Measurements from ENCODE around the gene DLG1. TPM values are rescaled to one million over a fixed set of nuclear protein-coding genes. Genes with fewer than 3 reads are reported as not detected.

Gene DLG1
- total and polyA plus RNA-seq, 9 of the 15 experiments (the other 6 are each of a cell fraction or from before 2014, with no cell fraction given), result 9.4 to 63.5 (median 43.6) TPM

GRCh38 chr3:197292083-197292646, 6.2 kb downstream of the DLG1 start:
- ATAC-seq (no peak), FAIRE-seq (no peak), DNase-seq (ENCODE audit: extremely low read depth in 1 of 4, low spot score in 3 of 4) (no peak)
- BruUV-seq (replicated peaks), result no TSS peak
- ChIA-PET CTCF (ENCODE audit: low intra/inter-chr PET ratio) (no interaction called here), POLR2A (no interaction called here)
- no peak overlapping the region for H3K4me2 ChIP-seq (ENCODE audit: insufficient read depth, low read length)
- H3K4me1 ChIP-seq (replicated peaks in 1 of 2; ENCODE audit: control insufficient read depth in 2 of 2, insufficient read depth in 2 of 2, low read length in 2 of 2), result 0 out of 5 replicates have a peak, but pooled peaks cover 0 to 5% of the 10 kb centered on the region in 2 experiments
- no peaks in the 10 kb centered on the region for H4K20me1 ChIP-seq (replicated peaks; ENCODE audit: control insufficient read depth, insufficient read depth, low read length)
- H2AFZ ChIP-seq (ENCODE audit: low read depth, low read length), result no peak overlapping the region
- H3K79me2 ChIP-seq (ENCODE audit: control insufficient read depth, insufficient read depth, low read length), result peaks cover 62% of the 10 kb centered on the region
- no peaks in the 10 kb centered on the region for H3K9me3 ChIP-seq (replicated peaks; ENCODE audit: control insufficient read depth, insufficient read depth, low read depth, low read length)
- WGBS (ENCODE audit: insufficient coverage, low coverage, missing lambda C conversion rate), result 83% methylated on average over 8 of the region's 8 CpGs
- H3K27ac ChIP-seq (ENCODE audit: extremely low read depth, low read depth, low read length), result no peak overlapping the region
- TF ChIP-seq ZNF146 (CRISPR knock-in tag; IDR thresholded peaks at IDR 0.05; ENCODE audit: unreplicated experiment) (peak; percentile 55), ZNF76 (CRISPR knock-in tag; IDR thresholded peaks at IDR 0.05; ENCODE audit: borderline replicate concordance) (no peak), RBFOX2 (IDR thresholded peaks at IDR 0.05; ENCODE audit: low read depth, low read length) (0 out of 2 replicates have a peak, but pooled peaks have one; percentile 23)
- H3K9ac ChIP-seq (ENCODE audit: insufficient read depth in 1 of 2, low read depth in 2 of 2, low read length in 2 of 2), result no peak overlapping the region
- H3K9me1 ChIP-seq (ENCODE audit: control insufficient read depth, insufficient read depth, low read length), result no peaks in the 10 kb centered on the region
- intact Hi-C loops (cut with micrococcal nuclease) (no loop called here), in situ Hi-C loops (cut with MboI) (no loop called here)
- H3K36me3 ChIP-seq (ENCODE audit: control insufficient read depth, insufficient read depth, low read length), result peaks cover 80% of the 10 kb centered on the region
- no peak overlapping the region for H3K4me3 ChIP-seq
- no peaks in the 10 kb centered on the region for H3K27me3 ChIP-seq (ENCODE audit: control insufficient read depth in 2 of 2, insufficient read depth in 2 of 2, low read length in 2 of 2)

- in situ Hi-C loops (cut with MboI), result no loop called here
- FAIRE-seq, result no peak
- Histone ChIP-seq H3K4me3 (no peak overlapping the region), H3K9me3 (replicated peaks; ENCODE audit: control insufficient read depth, insufficient read depth, low read depth, low read length) (no peaks in the 10 kb centered on the region), H3K79me2 (ENCODE audit: control insufficient read depth, insufficient read depth, low read length) (peaks cover 60% of the 10 kb centered on the region), H2AFZ (ENCODE audit: low read depth, low read length) (no peak overlapping the region), H3K4me2 (ENCODE audit: insufficient read depth, low read length) (no peak overlapping the region), H3K4me1 (replicated peaks in 1 of 2; ENCODE audit: control insufficient read depth in 2 of 2, insufficient read depth in 2 of 2, low read length in 2 of 2) (0 out of 5 replicates have a peak, but pooled peaks cover 0 to 2% of the 10 kb centered on the region in 2 experiments), H3K27me3 (ENCODE audit: control insufficient read depth in 2 of 2, insufficient read depth in 2 of 2, low read length in 2 of 2) (no peaks in the 10 kb centered on the region), H3K36me3 (ENCODE audit: control insufficient read depth, insufficient read depth, low read length) (peaks cover 81% of the 10 kb centered on the region), H3K27ac (ENCODE audit: extremely low read depth, low read depth, low read length) (no peak overlapping the region), H4K20me1 (replicated peaks; ENCODE audit: control insufficient read depth, insufficient read depth, low read length) (no peaks in the 10 kb centered on the region), H3K9me1 (ENCODE audit: control insufficient read depth, insufficient read depth, low read length) (no peaks in the 10 kb centered on the region), H3K9ac (ENCODE audit: insufficient read depth in 1 of 2, low read depth in 2 of 2, low read length in 2 of 2) (no peak overlapping the region)
- POLR2A ChIA-PET, result interaction anchor here (1.2 kb wide), 1 partner anchor 9 kb away, joined by 3 read pairs; the partner anchor contains the start of gene DLG1
- BruUV-seq (replicated peaks), result no TSS peak
- no peak for DNase-seq (ENCODE audit: extremely low read depth in 1 of 4, low spot score in 3 of 4)
- CTCF ChIA-PET (ENCODE audit: low intra/inter-chr PET ratio), result no interaction called here
- no peak for TF ChIP-seq ARID2 (IDR thresholded peaks at IDR 0.05)
- no peak for TF ChIP-seq ZNF121 (CRISPR knock-in tag; conservative IDR thresholded peaks at IDR 0.05)
- TF ChIP-seq HMGXB4 (CRISPR knock-in tag; IDR thresholded peaks at IDR 0.05), result no peak
- TF ChIP-seq ZBTB8A (IDR thresholded peaks at IDR 0.05; ENCODE audit: partially characterized antibody), result no peak
- no peak for TF ChIP-seq KLF10 (CRISPR knock-in tag; IDR thresholded peaks at IDR 0.05)
- no peak for TF ChIP-seq ZNF507 (tag; conservative IDR thresholded peaks at IDR 0.05)
- ATAC-seq, result no peak
- intact Hi-C loops (cut with micrococcal nuclease), result no loop called here
Measured at GRCh38 chr3:197289726-197290125, 8.7 kb downstream of the DLG1 start.
